Caki2 (cell line): ENCODE measurements around the gene SLC12A1. TPM values are rescaled to one million over a fixed set of nuclear protein-coding genes. Genes with fewer than 3 reads are reported as not detected.

Source experiments
- DNase-seq: peaks from one replicate; pipeline ENCODE4 v3.0.0-alpha.2; 2015; ENCODE audit warnings: low read depth
- in situ Hi-C: cut with HindIII; loops from 2 replicates; pipeline ENCODE4 v1.10.0; 2016; ENCODE audit warnings: low sequenced_read_pairs, low pct_unique_long_range_greater_than_20kb, mixed read lengths
- total RNA-seq: library from RNA; depleted of rRNA; stranded (reverse); fragments of >200 nt; shearing (Covaris generic); gene quantifications from 2 replicates; pipeline ENCODE4 v1.2.3, GENCODE V29; 2014; ENCODE audit warnings: low replicate concordance

SLC12A1 gene
- total RNA-seq, 1 experiment from 2014 or later: not detected

- in situ Hi-C loops: no loop called here
- no peak for DNase-seq
Measured at GRCh38 chr15:48230498-48230897, 24.4 kb downstream of the SLC12A1 start.

- DNase-seq: no peak
- in situ Hi-C loops: no loop called here
Measured at GRCh38 chr15:48233246-48233645, 27.1 kb downstream of the SLC12A1 start.

- in situ Hi-C loops: no loop called here
- no peak for DNase-seq
Measured at GRCh38 chr15:48239334-48239733, 33.2 kb downstream of the SLC12A1 start.

- DNase-seq: no peak
- in situ Hi-C loops: no loop called here
Measured at GRCh38 chr15:48242015-48242414, 35.9 kb downstream of the SLC12A1 start.

GRCh38 chr15:48242535-48242934, 36.4 kb downstream of the SLC12A1 start:
- no peak for DNase-seq
- in situ Hi-C loops: no loop called here

- no peak for DNase-seq
- in situ Hi-C loops: no loop called here
Measured at GRCh38 chr15:48244921-48245320, 38.8 kb downstream of the SLC12A1 start.

- no peak for DNase-seq
- in situ Hi-C loops: no loop called here
Measured at GRCh38 chr15:48248414-48248813, 42.3 kb downstream of the SLC12A1 start.

GRCh38 chr15:48250640-48251076, 44.6 kb downstream of the SLC12A1 start:
- DNase-seq: peak; percentile 47
- in situ Hi-C loops: no loop called here

GRCh38 chr15:48253172-48253571, 47.1 kb downstream of the SLC12A1 start:
- in situ Hi-C loops: no loop called here
- no peak for DNase-seq

- in situ Hi-C loops: no loop called here
- DNase-seq: no peak
Measured at GRCh38 chr15:48265135-48265534, 59.0 kb downstream of the SLC12A1 start.

- in situ Hi-C loops: no loop called here
- no peak for DNase-seq
Measured at GRCh38 chr15:48266024-48266689, 60.1 kb downstream of the SLC12A1 start.

- in situ Hi-C loops: no loop called here
- DNase-seq: no peak
Measured at GRCh38 chr15:48267766-48268165, 61.7 kb downstream of the SLC12A1 start.

GRCh38 chr15:48273049-48273448, 66.9 kb downstream of the SLC12A1 start:
- in situ Hi-C loops: no loop called here
- no peak for DNase-seq

GRCh38 chr15:48278666-48279065, 72.6 kb downstream of the SLC12A1 start:
- no peak for DNase-seq
- in situ Hi-C loops: no loop called here

GRCh38 chr15:48279608-48280007, 73.5 kb downstream of the SLC12A1 start:
- no peak for DNase-seq
- in situ Hi-C loops: no loop called here

- in situ Hi-C loops: no loop called here
- no peak for DNase-seq
Measured at GRCh38 chr15:48281674-48282073, 75.6 kb downstream of the SLC12A1 start.

GRCh38 chr15:48282216-48282615, 76.1 kb downstream of the SLC12A1 start:
- DNase-seq: no peak
- in situ Hi-C loops: no loop called here

GRCh38 chr15:48283396-48284145, 77.5 kb downstream of the SLC12A1 start:
- no peak for DNase-seq
- in situ Hi-C loops: no loop called here

GRCh38 chr15:48285329-48286214, 79.5 kb downstream of the SLC12A1 start:
- peak; percentile 74 for DNase-seq
- in situ Hi-C loops: no loop called here
